Heart left ventricle (tissue), 16 donors: ENCODE results near the gene SLC22A12. TPM values are rescaled to one million over a fixed set of nuclear protein-coding genes. Genes with fewer than 3 reads are reported as not detected.
"Not testable (repeated sequence)": the region's sequence is repeated elsewhere in the genome, so short reads cannot be mapped to it uniquely, and the experiment has no call there.

ENCODE experiments used
- ATAC-seq, 4 donors: fragments of 200-7000 bp; cut with Tn5 transposase; one replicate each; pipeline ENCODE4 v1.9.1; 2020 to 2022; ENCODE audit warnings: moderate library complexity in 4 of 4, mild to moderate bottlenecking in 3 of 4, moderate number of reproducible peaks in 1 of 4
- DNase-seq, 5 donors: peaks; one replicate each; pipeline ENCODE4 v3.0.0-alpha.2; 2020
- H3K27ac ChIP-seq, 12 donors: fragments of 200-600 bp; sonication (generic) in 4 of 12; one replicate each; pipeline versions ENCODE4 v1.5.0 to v1.8.0; 2016 to 2022; ENCODE audit warnings: mild to moderate bottlenecking in 2 of 12
- H3K27me3 ChIP-seq, 9 donors: fragments of 200-600 bp; sonication (generic) in 2 of 9; one replicate each; pipeline versions ENCODE4 v1.5.1 to v1.8.0; 2016 to 2022; ENCODE audit warnings: mild to moderate bottlenecking in 3 of 9
- H3K36me3 ChIP-seq, 9 donors: fragments of 200-600 bp; sonication (generic) in 2 of 9; one replicate each; pipeline versions ENCODE4 v1.5.0 to v1.8.0; 2018 to 2022; ENCODE audit warnings: mild to moderate bottlenecking in 2 of 9
- H3K4me1 ChIP-seq, 12 donors: fragments of 200-600 bp; sonication (generic) in 4 of 12; one replicate each; pipeline versions ENCODE4 v1.5.0 to v1.8.0; 2016 to 2022; ENCODE audit warnings: mild to moderate bottlenecking in 3 of 12
- H3K4me3 ChIP-seq, 12 donors: fragments of 200-600 bp; sonication (generic) in 4 of 12; one replicate each; pipeline versions ENCODE4 v1.5.0 to v1.8.0; 2017 to 2022; ENCODE audit warnings: mild to moderate bottlenecking in 9 of 12, moderate library complexity in 4 of 12
- H3K9me3 ChIP-seq, 12 donors: fragments of 200-600 bp; sonication (generic) in 4 of 12; one replicate each; pipeline versions ENCODE4 v1.5.0 to v1.8.0; 2016 to 2022; ENCODE audit warnings: mild to moderate bottlenecking in 1 of 12
- CTCF ChIP-seq, 12 donors: fragments of 200-600 bp; sonication (generic) in 4 of 12; IDR thresholded peaks; one replicate each; pipeline versions ENCODE4 v1.5.0 to v1.8.0; 2018 to 2022; ENCODE audit warnings: antibody characterized with exemption in 12 of 12, mild to moderate bottlenecking in 5 of 12
- POLR2A ChIP-seq, 2 donors: fragments of 450-650 bp; IDR thresholded peaks; one replicate each; pipeline ENCODE4 v1.6.1; 2017; ENCODE audit warnings: antibody characterized with exemption in 2 of 2, mild to moderate bottlenecking in 2 of 2, moderate library complexity in 2 of 2
- WGBS, 4 donors: extraction: QIAGEN DNeasy Blood & Tissue Kit in 2 of 4; methylation state at CpG; one replicate each; pipeline versions ENCODE4 v1.1.5 to v1.1.7; 2013 to 2018; 5-methylcytosine and 5-hydroxymethylcytosine counted together
- intact Hi-C, 10 donors: fragments of 100-400 bp; cut with DNase I; formaldehyde crosslinking; loops; one replicate each; pipeline versions ENCODE4 v1.11.1 to v1.14.2; 2022
- polyA plus RNA-seq, 2 donors: library from polyadenylated mRNA; stranded (reverse); fragments of 200-250 nt; gene quantifications; one replicate each; pipeline ENCODE4 v1.2.3, GENCODE V29; 2013
- total RNA-seq, 9 donors: library from RNA; depleted of rRNA in 2 of 9; stranded (reverse); fragments of >200 nt in 2 of 9; fragmentation: NEBNext Ultra II Directional in 3 of 9; extraction: Animal tissue kit (Norgen Biotek cat#: 25700) in 3 of 9; gene quantifications; one replicate each; pipeline versions ENCODE4 v1.1.0 to v1.2.4, GENCODE V29; 2016 to 2023
- donor health status: ischemic (EF 13 %, LVEDD 7.1; RV severe dilation, severe dysfunction).
- donor health status: healthy with polysubstance abuse.
- donor health status: DM: no; HTN: yes; CAD: no.
- donor health status: DM: no; HTN: no; CAD: no.
- donor health status: ischemic (EF 25% LVEDD 6.9; RV normal size, moderate dysfunction).
- donor health status: ischemic (EF 25% LVEDD 5.7; RV mildly dilated, moderate dysfunction).
- donor health status: healthy.
- donor health status: DM: yes; HTN: yes; CAD: no.
- donor health status: ischemic (EF 35%, LVEDD 5.7; RV mildly dilated, moderate dysfunction).
- donor health status: nonischemic (EF 11% LVEDD 7.7; RV severe dilation, severe dysfunction).
- donor health status: DM: yes; HTN: yes; CAD: no.
- donor health status: PGD.
- donor health status: ischemic (EF 29% LVEDD 5.4; RV normal size, mild dysfunction).
- donor health status: nonischemic (EF 23%, LVEDD 6.1; RV moderate dilation, normal function).

SLC22A12 gene
- total and polyA plus RNA-seq, 11 donors: not detected

GRCh38 chr11:64593156-64594105 lies 2.4 kb downstream of the SLC22A12 start:
- Histone ChIP-seq H3K4me1 (no peaks in the 10 kb centered on the region), H3K27me3 (no peaks in the 10 kb centered on the region), H3K4me3 (no peak overlapping the region), H3K36me3 (no peaks in the 10 kb centered on the region), H3K27ac (no peak overlapping the region), H3K9me3 (peaks cover 0 to 12% (median 2%) of the 10 kb centered on the region in 12 donors)
- DNase-seq: peak in 1 of 5 donors; percentile 47
- WGBS, 4 donors: 86 to 89% (median 87%) methylated on average over 17 to 32 of the region's 32 CpGs
- TF ChIP-seq CTCF (IDR thresholded peaks at IDR 0.05): no peak
- no peak for TF ChIP-seq POLR2A (IDR thresholded peaks at IDR 0.05)
- intact Hi-C loops: no loop called here
- ATAC-seq: no peak

- ATAC-seq: no peak
- no peaks in the 10 kb centered on the region for H3K4me1 ChIP-seq
- intact Hi-C loops: no loop called here
- peak in 2 of 5 donors; percentile 5 to 30 for DNase-seq
- no peaks in the 10 kb centered on the region for H3K27me3 ChIP-seq
- peaks cover 0 to 3% (median 0%) of the 10 kb centered on the region in 12 donors for H3K9me3 ChIP-seq
- 85 to 89% (median 88%) methylated on average over 14 of the region's 14 CpGs for WGBS, 4 donors
- H3K4me3 ChIP-seq: no peak overlapping the region
- H3K27ac ChIP-seq: no peak overlapping the region
- TF ChIP-seq CTCF (IDR thresholded peaks at IDR 0.05) (no peak), POLR2A (IDR thresholded peaks at IDR 0.05) (no peak)
- no peaks in the 10 kb centered on the region for H3K36me3 ChIP-seq
Measured at GRCh38 chr11:64594159-64594939, 3.3 kb downstream of the SLC22A12 start.

GRCh38 chr11:64595922-64596321 lies 4.9 kb downstream of the SLC22A12 start:
- ATAC-seq, intact Hi-C loops, H3K36me3 ChIP-seq, H3K27ac ChIP-seq, H3K4me1 ChIP-seq, H3K4me3 ChIP-seq, H3K27me3 ChIP-seq, DNase-seq, H3K9me3 ChIP-seq: not testable (repeated sequence)
- 59 to 73% (median 66%) methylated on average over 1 of the region's 1 CpG for WGBS, 4 donors

- no peak overlapping the region for H3K4me3 ChIP-seq
- intact Hi-C loops: no loop called here
- DNase-seq: peak in 2 of 5 donors; percentile 18 to 46
- H3K9me3 ChIP-seq: no peaks in the 10 kb centered on the region
- TF ChIP-seq POLR2A (IDR thresholded peaks at IDR 0.05): no peak
- no peak for TF ChIP-seq CTCF (IDR thresholded peaks at IDR 0.05)
- no peaks in the 10 kb centered on the region for H3K27me3 ChIP-seq
- no peaks in the 10 kb centered on the region for H3K36me3 ChIP-seq
- no peaks in the 10 kb centered on the region for H3K4me1 ChIP-seq
- 79 to 91% (median 87%) methylated on average over 13 of the region's 13 CpGs for WGBS, 4 donors
- no peak for ATAC-seq
- H3K27ac ChIP-seq: no peak overlapping the region
Measured at GRCh38 chr11:64597671-64598101, 6.7 kb downstream of the SLC22A12 start.
